Right lobe of liver (tissue), 4 donors: Measurements from ENCODE around the gene MEF2A.

Experiments used
- POLR2A ChIP-seq: fragments of 450-650 bp; IDR thresholded peaks from one replicate; pipeline ENCODE4 v1.6.1; 2017; ENCODE audit warnings: antibody characterized with exemption, mild to moderate bottlenecking
- TF ChIP-seq, protein P1 (sequence below), 4 donors: fragments of 200-600 bp in 3 of 4; fragments of 450-650 bp in 1 of 4; IDR thresholded peaks; one replicate each; pipeline versions ENCODE4 v1.5.1 to v1.8.0; 2016 to 2022; ENCODE audit warnings: antibody characterized with exemption in 4 of 4, mild to moderate bottlenecking in 2 of 4
- donor health status: DM: no; HTN: no; CAD: no.
- donor health status: DM: no; HTN: no; CAD: no.
- donor health status: DM: no; HTN: yes; CAD: no.

DNA sequence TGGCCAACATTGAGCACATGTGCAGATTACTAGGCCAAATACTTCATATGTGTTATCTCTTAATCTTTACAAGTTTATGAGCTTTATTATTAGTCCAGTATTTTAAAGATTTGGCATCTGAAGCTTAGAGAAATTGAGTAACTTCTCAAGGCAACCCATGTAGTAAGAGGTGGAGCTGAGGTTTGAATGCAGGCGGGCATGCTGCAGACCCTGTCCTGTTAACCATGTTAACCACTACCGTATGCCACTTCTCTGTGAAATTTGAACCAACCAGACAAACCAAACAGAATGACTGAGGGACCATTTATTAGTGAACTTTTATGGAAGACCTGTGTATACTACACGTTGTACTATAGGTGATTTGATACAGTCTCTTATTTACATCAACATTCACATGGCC lies 49.7 kb downstream of the MEF2A start:
- TF ChIP-seq, protein P1, sequence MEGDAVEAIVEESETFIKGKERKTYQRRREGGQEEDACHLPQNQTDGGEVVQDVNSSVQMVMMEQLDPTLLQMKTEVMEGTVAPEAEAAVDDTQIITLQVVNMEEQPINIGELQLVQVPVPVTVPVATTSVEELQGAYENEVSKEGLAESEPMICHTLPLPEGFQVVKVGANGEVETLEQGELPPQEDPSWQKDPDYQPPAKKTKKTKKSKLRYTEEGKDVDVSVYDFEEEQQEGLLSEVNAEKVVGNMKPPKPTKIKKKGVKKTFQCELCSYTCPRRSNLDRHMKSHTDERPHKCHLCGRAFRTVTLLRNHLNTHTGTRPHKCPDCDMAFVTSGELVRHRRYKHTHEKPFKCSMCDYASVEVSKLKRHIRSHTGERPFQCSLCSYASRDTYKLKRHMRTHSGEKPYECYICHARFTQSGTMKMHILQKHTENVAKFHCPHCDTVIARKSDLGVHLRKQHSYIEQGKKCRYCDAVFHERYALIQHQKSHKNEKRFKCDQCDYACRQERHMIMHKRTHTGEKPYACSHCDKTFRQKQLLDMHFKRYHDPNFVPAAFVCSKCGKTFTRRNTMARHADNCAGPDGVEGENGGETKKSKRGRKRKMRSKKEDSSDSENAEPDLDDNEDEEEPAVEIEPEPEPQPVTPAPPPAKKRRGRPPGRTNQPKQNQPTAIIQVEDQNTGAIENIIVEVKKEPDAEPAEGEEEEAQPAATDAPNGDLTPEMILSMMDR (IDR thresholded peaks at IDR 0.05), result no peak
- no peak for TF ChIP-seq POLR2A
